Stomach (tissue), 4 donors: ENCODE results near the gene GPR153.

Experiments
- EP300 ChIP-seq: sonication (generic); formaldehyde crosslinking; IDR thresholded peaks from one replicate; pipeline ENCODE4 v1.6.1; 2017; ENCODE audit warnings: antibody characterized with exemption
- TF ChIP-seq, protein P1 (sequence below), 7 experiments: fragments of 450-650 bp in 4 of 7; fragments of 200-600 bp in 3 of 7; sonication (generic) in 3 of 7; IDR thresholded peaks; one replicate each; pipeline ENCODE4 v1.5.1; 2016 to 2019; ENCODE audit warnings: antibody characterized with exemption in 7 of 7, control low read depth in 2 of 7, mild to moderate bottlenecking in 1 of 7

DNA sequence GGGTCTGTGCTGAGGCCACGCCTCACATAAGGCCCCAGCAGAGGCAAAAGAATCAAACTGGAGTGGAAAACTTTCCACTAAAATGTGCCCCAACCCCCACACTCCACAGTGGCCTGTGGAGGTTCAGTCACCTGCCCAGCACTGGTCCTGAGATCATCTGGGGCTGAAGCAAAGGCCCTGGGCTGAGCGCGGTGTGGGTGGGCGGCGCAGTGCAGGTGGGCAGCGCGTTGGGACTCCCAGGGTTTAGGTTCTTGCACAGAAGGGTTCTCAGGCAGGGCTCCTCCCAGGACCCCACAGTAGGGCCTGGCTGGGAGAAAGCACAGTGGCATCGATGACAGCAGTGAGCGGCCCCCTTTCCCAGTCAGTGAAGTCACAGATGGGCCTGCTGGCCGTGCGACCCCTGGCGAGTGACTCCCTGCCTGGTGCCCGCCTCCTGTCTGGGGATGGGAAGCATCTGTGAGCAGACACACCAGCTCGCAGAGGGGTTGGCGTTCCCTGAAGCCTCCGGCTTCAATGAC lies 13.8 kb upstream of the GPR153 start:
- TF ChIP-seq, protein P1, sequence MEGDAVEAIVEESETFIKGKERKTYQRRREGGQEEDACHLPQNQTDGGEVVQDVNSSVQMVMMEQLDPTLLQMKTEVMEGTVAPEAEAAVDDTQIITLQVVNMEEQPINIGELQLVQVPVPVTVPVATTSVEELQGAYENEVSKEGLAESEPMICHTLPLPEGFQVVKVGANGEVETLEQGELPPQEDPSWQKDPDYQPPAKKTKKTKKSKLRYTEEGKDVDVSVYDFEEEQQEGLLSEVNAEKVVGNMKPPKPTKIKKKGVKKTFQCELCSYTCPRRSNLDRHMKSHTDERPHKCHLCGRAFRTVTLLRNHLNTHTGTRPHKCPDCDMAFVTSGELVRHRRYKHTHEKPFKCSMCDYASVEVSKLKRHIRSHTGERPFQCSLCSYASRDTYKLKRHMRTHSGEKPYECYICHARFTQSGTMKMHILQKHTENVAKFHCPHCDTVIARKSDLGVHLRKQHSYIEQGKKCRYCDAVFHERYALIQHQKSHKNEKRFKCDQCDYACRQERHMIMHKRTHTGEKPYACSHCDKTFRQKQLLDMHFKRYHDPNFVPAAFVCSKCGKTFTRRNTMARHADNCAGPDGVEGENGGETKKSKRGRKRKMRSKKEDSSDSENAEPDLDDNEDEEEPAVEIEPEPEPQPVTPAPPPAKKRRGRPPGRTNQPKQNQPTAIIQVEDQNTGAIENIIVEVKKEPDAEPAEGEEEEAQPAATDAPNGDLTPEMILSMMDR (IDR thresholded peaks at IDR 0.05) = no peak
- no peak for TF ChIP-seq EP300
